A549 (cell line): ENCODE measurements around the gene IDE. TPM values are rescaled to one million over a fixed set of nuclear protein-coding genes. Genes with fewer than 3 reads are reported as not detected.
A peak's percentile ranks its signal among the peaks of the same experiment; 100 is the strongest.

Source experiments
- ATAC-seq, 2 experiments: fragments of 200-7000 bp in 1 of 2; fragments of >200 bp in 1 of 2; cut with Nextera tagmentation in 1 of 2; cut with Tn5 transposase in 1 of 2; 3 replicates each; pipeline versions ENCODE4 v1.8.0 to v1.9.1; 2018 to 2020; ENCODE audit warnings: mild to moderate bottlenecking in 1 of 2, moderate library complexity in 1 of 2
- CTCF ChIA-PET: fragments of 300-600 bp; sonication (Branson Sonifier 250); formaldehyde crosslinking; extraction: SDS; loops from one replicate; lab custom pipeline; 2021; ENCODE audit warnings: antibody characterized with exemption, inconsistent platforms; lab: Yijun Ruan, JAX
- POLR2A ChIA-PET: fragments of 350-600 bp; formaldehyde crosslinking; extraction: SDS; loops from one replicate; lab custom pipeline; 2021; ENCODE audit warnings: antibody characterized with exemption, inconsistent platforms; lab: Yijun Ruan, JAX
- DNase-seq, 2 experiments: peaks; one replicate each; pipeline versions ENCODE4 v3.0.0 to v3.0.0-alpha.2; 2011 to 2016; ENCODE audit warnings: low read depth in 1 of 2, low spot score in 1 of 2
- FAIRE-seq: peaks from 2 replicates; lab custom pipeline; 2011; peaks lifted over from hg19 to GRCh38; lab: Jason Lieb, UNC
- H3K27ac ChIP-seq, 2 experiments: fragments of >200 bp; sonication (Bioruptor Twin); formaldehyde crosslinking; 3 replicates each; pipeline ENCODE4 v1.5.1; 2016 to 2017
- H3K4me1 ChIP-seq: fragments of >200 bp; sonication (Bioruptor Twin); formaldehyde crosslinking; 3 replicates; pipeline ENCODE4 v1.6.1; 2016
- H3K4me2 ChIP-seq: fragments of >200 bp; sonication (Bioruptor Twin); formaldehyde crosslinking; 3 replicates; pipeline ENCODE4 v1.6.1; 2016
- H3K4me3 ChIP-seq: fragments of >200 bp; sonication (Bioruptor Twin); formaldehyde crosslinking; 3 replicates; pipeline ENCODE4 v1.5.1; 2016
- H3K9me3 ChIP-seq: fragments of >200 bp; sonication (Bioruptor Twin); formaldehyde crosslinking; 3 replicates; pipeline ENCODE4 v1.6.1; 2016
- CHD2 ChIP-seq: fragments of 150-350 bp; IDR thresholded peaks from 2 replicates; pipeline ENCODE4 v1.6.1; 2014; ENCODE audit warnings: low read length; ENCODE audit not compliant: partially characterized antibody
- EHF ChIP-seq: fragments of 250-450 bp; sonication (Bioruptor Pico); IDR thresholded peaks from 2 replicates; pipeline ENCODE4 v1.5.0; 2020; ENCODE audit warnings: mild to moderate bottlenecking
- ESRRA ChIP-seq: fragments of 150-350 bp; IDR thresholded peaks from 2 replicates; pipeline ENCODE4 v1.6.1; 2014; ENCODE audit warnings: mild to moderate bottlenecking, low read length, borderline replicate concordance
- FOSB ChIP-seq: fragments of 250-450 bp; sonication (Bioruptor Pico); IDR thresholded peaks from 2 replicates; pipeline ENCODE4 v1.5.0; 2020; ENCODE audit warnings: mild to moderate bottlenecking, moderate library complexity
- HDAC2 ChIP-seq: fragments of 200-600 bp; sonication (generic); IDR thresholded peaks from 2 replicates; pipeline ENCODE4 v1.6.1; 2016
- HOXA7 ChIP-seq: fragments of 250-450 bp; sonication (Bioruptor Pico); IDR thresholded peaks from 2 replicates; pipeline ENCODE4 v1.5.0; 2020; ENCODE audit warnings: mild to moderate bottlenecking, moderate library complexity
- JUNB ChIP-seq: fragments of >200 bp; sonication (Bioruptor Twin); formaldehyde crosslinking; IDR thresholded peaks from 2 replicates; pipeline ENCODE4 v1.6.1; 2016
- KDM5A ChIP-seq: fragments of 200-600 bp; sonication (generic); IDR thresholded peaks from 2 replicates; pipeline ENCODE4 v1.6.1; 2016; ENCODE audit warnings: antibody characterized with exemption, mild to moderate bottlenecking
- MAX ChIP-seq: IDR thresholded peaks from 2 replicates; pipeline ENCODE4 v1.6.1; 2012
- MAZ ChIP-seq: fragments of 150-350 bp; IDR thresholded peaks from 2 replicates; pipeline ENCODE4 v1.6.1; 2014; ENCODE audit warnings: antibody characterized with exemption, low read depth, low read length, borderline replicate concordance
- MYC ChIP-seq: IDR thresholded peaks from 2 replicates; pipeline ENCODE4 v1.6.1; 2012; ENCODE audit warnings: mild to moderate bottlenecking, inconsistent platforms, low read length, improper control_type of control experiment, borderline replicate concordance
- NPAS2 ChIP-seq: fragments of 250-450 bp; sonication (Bioruptor Pico); IDR thresholded peaks from 2 replicates; pipeline ENCODE4 v1.8.0; 2022; ENCODE audit warnings: mild to moderate bottlenecking, moderate library complexity, borderline replicate concordance
- POLR2A ChIP-seq: IDR thresholded peaks from 2 replicates; pipeline ENCODE4 v1.6.1; 2012; ENCODE audit warnings: mild to moderate bottlenecking, low read length
- RAD21 ChIP-seq, 2 experiments: fragments of >200 bp in 1 of 2; sonication (Bioruptor Twin) in 1 of 2; formaldehyde crosslinking in 1 of 2; IDR thresholded peaks in 1 of 2; conservative IDR thresholded peaks in 1 of 2; 2 replicates in 1 of 2; 3 replicates in 1 of 2; pipeline ENCODE4 v1.6.1; 2012 to 2018; ENCODE audit warnings: inconsistent platforms in 1 of 2
- RARB ChIP-seq: fragments of 250-450 bp; sonication (Bioruptor Pico); IDR thresholded peaks from 2 replicates; pipeline ENCODE4 v1.8.0; 2021; ENCODE audit warnings: mild to moderate bottlenecking, moderate library complexity
- RFX5 ChIP-seq: fragments of 450-650 bp; IDR thresholded peaks from 2 replicates; pipeline ENCODE4 v1.7.1; 2014; ENCODE audit warnings: antibody characterized with exemption, mild to moderate bottlenecking, moderate library complexity
- SMC3 ChIP-seq: fragments of >200 bp; sonication (Bioruptor Twin); formaldehyde crosslinking; IDR thresholded peaks from 3 replicates; pipeline ENCODE4 v1.6.1; 2018; ENCODE audit warnings: inconsistent platforms
- TFCP2L1 ChIP-seq: fragments of 250-450 bp; sonication (Bioruptor Pico); IDR thresholded peaks from 2 replicates; pipeline ENCODE4 v1.5.0; 2021; ENCODE audit warnings: mild to moderate bottlenecking
- ZC3H11A ChIP-seq: fragments of 450-650 bp; IDR thresholded peaks from 2 replicates; pipeline ENCODE4 v1.6.1; 2014; ENCODE audit warnings: antibody characterized with exemption, mild to moderate bottlenecking
- WGBS: methylation state at CpG from one replicate; pipeline ENCODE4 v1.1.6; 2017; ENCODE audit errors: missing lambda C conversion rate; 5-methylcytosine and 5-hydroxymethylcytosine counted together
- polyA plus RNA-seq, 4 experiments: library from polyadenylated mRNA; depleted of rRNA in 3 of 4; stranded (reverse); fragments of >200 nt; fragmentation: RNase III in 1 of 4; extraction: RNeasy Plus Mini Kit Qiagen cat#74134 plus additional on column Dnase treatment in 1 of 4; gene quantifications; 2 replicates in 3 of 4; 3 replicates in 1 of 4; pipeline ENCODE4 v1.2.3, GENCODE V29; 2011 to 2017
- TF ChIP-seq, protein P1 (sequence below): fragments of >200 bp; sonication (Bioruptor Twin); formaldehyde crosslinking; IDR thresholded peaks from 3 replicates; pipeline ENCODE4 v1.6.1; 2016
- TF ChIP-seq, protein P2 (sequence below): fragments of 200-600 bp; sonication (generic); IDR thresholded peaks from 2 replicates; pipeline ENCODE4 v1.6.1; 2016; ENCODE audit warnings: antibody characterized with exemption, mild to moderate bottlenecking, moderate library complexity
- TF ChIP-seq, protein P3 (sequence below): IDR thresholded peaks from 2 replicates; pipeline ENCODE4 v1.6.1; 2012
- TF ChIP-seq, protein P4 (sequence below): fragments of >200 bp; sonication (Bioruptor Twin); formaldehyde crosslinking; IDR thresholded peaks from 3 replicates; pipeline ENCODE4 v1.5.1; 2016

IDE gene
- polyA plus RNA-seq, 2 of the 4 experiments (the other 2 are of a cell fraction): 25.1 to 61.1 TPM

DNA sequence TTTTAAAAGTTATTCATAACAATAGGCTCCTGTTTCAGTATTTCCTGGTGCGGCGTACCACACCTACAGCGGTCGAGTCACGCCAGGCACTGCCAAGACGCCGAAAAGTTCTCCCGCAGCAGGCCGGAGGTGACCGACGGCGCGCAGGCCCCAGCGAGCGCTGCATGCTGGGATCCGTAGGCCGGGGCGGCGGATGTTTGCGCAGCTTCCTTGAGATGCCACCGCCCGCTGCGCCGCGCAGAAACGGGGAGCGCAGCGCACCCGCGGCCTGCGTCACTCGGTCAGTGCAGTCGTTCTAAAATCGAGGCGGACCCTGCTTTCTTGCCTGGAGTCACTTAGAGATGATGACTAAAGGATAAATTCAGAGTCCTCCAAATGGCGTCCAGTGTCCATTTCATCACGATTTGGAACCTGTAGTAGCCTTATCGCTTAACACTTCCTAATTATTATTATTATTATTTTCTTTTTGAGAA is 17.7 kb upstream of the IDE start (continued):
- TF ChIP-seq, protein P1, sequence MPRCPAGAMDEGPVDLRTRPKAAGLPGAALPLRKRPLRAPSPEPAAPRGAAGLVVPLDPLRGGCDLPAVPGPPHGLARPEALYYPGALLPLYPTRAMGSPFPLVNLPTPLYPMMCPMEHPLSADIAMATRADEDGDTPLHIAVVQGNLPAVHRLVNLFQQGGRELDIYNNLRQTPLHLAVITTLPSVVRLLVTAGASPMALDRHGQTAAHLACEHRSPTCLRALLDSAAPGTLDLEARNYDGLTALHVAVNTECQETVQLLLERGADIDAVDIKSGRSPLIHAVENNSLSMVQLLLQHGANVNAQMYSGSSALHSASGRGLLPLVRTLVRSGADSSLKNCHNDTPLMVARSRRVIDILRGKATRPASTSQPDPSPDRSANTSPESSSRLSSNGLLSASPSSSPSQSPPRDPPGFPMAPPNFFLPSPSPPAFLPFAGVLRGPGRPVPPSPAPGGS: peak; percentile 55; the same call in 1 of the 3 replicates
- TF ChIP-seq POLR2A (peak; percentile 78), EHF (CRISPR knock-in tag) (0 out of 2 replicates have a peak, but pooled peaks have one; percentile 33), MYC (0 out of 2 replicates have a peak, but pooled peaks have one; percentile 55), TFCP2L1 (CRISPR knock-in tag) (no peak), RARB (CRISPR knock-in tag) (no peak), ZC3H11A (no peak), JUNB (no peak), CHD2 (no peak), ESRRA (no peak), MAX (peak; percentile 93)
- TF ChIP-seq, protein P2, sequence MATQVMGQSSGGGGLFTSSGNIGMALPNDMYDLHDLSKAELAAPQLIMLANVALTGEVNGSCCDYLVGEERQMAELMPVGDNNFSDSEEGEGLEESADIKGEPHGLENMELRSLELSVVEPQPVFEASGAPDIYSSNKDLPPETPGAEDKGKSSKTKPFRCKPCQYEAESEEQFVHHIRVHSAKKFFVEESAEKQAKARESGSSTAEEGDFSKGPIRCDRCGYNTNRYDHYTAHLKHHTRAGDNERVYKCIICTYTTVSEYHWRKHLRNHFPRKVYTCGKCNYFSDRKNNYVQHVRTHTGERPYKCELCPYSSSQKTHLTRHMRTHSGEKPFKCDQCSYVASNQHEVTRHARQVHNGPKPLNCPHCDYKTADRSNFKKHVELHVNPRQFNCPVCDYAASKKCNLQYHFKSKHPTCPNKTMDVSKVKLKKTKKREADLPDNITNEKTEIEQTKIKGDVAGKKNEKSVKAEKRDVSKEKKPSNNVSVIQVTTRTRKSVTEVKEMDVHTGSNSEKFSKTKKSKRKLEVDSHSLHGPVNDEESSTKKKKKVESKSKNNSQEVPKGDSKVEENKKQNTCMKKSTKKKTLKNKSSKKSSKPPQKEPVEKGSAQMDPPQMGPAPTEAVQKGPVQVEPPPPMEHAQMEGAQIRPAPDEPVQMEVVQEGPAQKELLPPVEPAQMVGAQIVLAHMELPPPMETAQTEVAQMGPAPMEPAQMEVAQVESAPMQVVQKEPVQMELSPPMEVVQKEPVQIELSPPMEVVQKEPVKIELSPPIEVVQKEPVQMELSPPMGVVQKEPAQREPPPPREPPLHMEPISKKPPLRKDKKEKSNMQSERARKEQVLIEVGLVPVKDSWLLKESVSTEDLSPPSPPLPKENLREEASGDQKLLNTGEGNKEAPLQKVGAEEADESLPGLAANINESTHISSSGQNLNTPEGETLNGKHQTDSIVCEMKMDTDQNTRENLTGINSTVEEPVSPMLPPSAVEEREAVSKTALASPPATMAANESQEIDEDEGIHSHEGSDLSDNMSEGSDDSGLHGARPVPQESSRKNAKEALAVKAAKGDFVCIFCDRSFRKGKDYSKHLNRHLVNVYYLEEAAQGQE: no peak

GRCh38 chr10:92590623-92591549 is 17.0 kb upstream of the IDE start:
- Histone ChIP-seq H3K9me3 (no peaks in the 10 kb centered on the region), H3K27ac (peak overlapping the region; percentile 95 to 96), H3K4me1 (peaks cover 22% of the 10 kb centered on the region), H3K4me3 (peak overlapping the region; percentile 63), H3K4me2 (peak overlapping the region; percentile 86)
- FAIRE-seq (no peak), DNase-seq (peak; percentile 49 to 77), ATAC-seq (peak; percentile 57 to 58)
- CTCF ChIA-PET: interaction anchor here (0.6 to 2.1 kb wide), 31 partner anchors 10 to 921 kb away, joined by 3 to 19 read pairs (median 4); partner anchors contain the start of genes HHEX and IDE
- POLR2A ChIA-PET: interaction anchor here (0.6 to 2.9 kb wide), 12 partner anchors 11 to 706 kb away, joined by 3 to 32 read pairs (median 4); partner anchors contain the start of genes EXOC6, HHEX and IDE
- 14% methylated on average over 19 of the region's 19 CpGs for WGBS
- TF ChIP-seq NPAS2 (CRISPR knock-in tag): no peak
- no peak for TF ChIP-seq KDM5A
- 0 out of 2 replicates have a peak, but pooled peaks have one; percentile 49 for TF ChIP-seq HOXA7
- TF ChIP-seq, protein P3, sequence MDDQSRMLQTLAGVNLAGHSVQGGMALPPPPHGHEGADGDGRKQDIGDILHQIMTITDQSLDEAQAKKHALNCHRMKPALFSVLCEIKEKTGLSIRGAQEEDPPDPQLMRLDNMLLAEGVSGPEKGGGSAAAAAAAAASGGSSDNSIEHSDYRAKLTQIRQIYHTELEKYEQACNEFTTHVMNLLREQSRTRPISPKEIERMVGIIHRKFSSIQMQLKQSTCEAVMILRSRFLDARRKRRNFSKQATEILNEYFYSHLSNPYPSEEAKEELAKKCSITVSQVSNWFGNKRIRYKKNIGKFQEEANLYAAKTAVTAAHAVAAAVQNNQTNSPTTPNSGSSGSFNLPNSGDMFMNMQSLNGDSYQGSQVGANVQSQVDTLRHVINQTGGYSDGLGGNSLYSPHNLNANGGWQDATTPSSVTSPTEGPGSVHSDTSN: no peak
- TF ChIP-seq SMC3: peak; percentile 64
- TF ChIP-seq MAZ: peak; percentile 77; the same call in 1 of the 2 replicates
- TF ChIP-seq FOSB (CRISPR knock-in tag): 0 out of 2 replicates have a peak, but pooled peaks have one; percentile 40
- no peak for TF ChIP-seq HDAC2
- TF ChIP-seq, protein P4, sequence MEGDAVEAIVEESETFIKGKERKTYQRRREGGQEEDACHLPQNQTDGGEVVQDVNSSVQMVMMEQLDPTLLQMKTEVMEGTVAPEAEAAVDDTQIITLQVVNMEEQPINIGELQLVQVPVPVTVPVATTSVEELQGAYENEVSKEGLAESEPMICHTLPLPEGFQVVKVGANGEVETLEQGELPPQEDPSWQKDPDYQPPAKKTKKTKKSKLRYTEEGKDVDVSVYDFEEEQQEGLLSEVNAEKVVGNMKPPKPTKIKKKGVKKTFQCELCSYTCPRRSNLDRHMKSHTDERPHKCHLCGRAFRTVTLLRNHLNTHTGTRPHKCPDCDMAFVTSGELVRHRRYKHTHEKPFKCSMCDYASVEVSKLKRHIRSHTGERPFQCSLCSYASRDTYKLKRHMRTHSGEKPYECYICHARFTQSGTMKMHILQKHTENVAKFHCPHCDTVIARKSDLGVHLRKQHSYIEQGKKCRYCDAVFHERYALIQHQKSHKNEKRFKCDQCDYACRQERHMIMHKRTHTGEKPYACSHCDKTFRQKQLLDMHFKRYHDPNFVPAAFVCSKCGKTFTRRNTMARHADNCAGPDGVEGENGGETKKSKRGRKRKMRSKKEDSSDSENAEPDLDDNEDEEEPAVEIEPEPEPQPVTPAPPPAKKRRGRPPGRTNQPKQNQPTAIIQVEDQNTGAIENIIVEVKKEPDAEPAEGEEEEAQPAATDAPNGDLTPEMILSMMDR: peak; percentile 63
- peak; percentile 51 to 65 for TF ChIP-seq RAD21 (conservative IDR thresholded peaks at IDR 0.05 in 1 of 2, IDR thresholded peaks at IDR 0.05 in 1 of 2)
- no peak for TF ChIP-seq RFX5
